Testis (tissue), 2 donors: ENCODE data around the gene PDC.

ENCODE experiments used
- CTCF ChIP-seq, 3 experiments: fragments of 450-650 bp in 2 of 3; fragments of 200-600 bp in 1 of 3; sonication (generic) in 1 of 3; IDR thresholded peaks; one replicate each; pipeline ENCODE4 v1.5.1; 2016 to 2019; ENCODE audit warnings: antibody characterized with exemption in 3 of 3, mild to moderate bottlenecking in 2 of 3, moderate library complexity in 1 of 3
- POLR2A ChIP-seq: fragments of 450-650 bp; IDR thresholded peaks from one replicate; pipeline ENCODE4 v1.6.1; 2017; ENCODE audit warnings: antibody characterized with exemption, mild to moderate bottlenecking, moderate library complexity

- TF ChIP-seq CTCF (IDR thresholded peaks at IDR 0.05) (no peak), POLR2A (no peak)
Measured at GRCh38 chr1:186454981-186455380, 5.9 kb downstream of the PDC start.
